ENCODE measurements around the gene PRR20G. TPM values are rescaled to one million over a fixed set of nuclear protein-coding genes. Genes with fewer than 3 reads are reported as not detected.

Gene PRR20G
- total RNA-seq, 2 donors from 2014 or later: 5.1 TPM; not detected in 1

DNA sequence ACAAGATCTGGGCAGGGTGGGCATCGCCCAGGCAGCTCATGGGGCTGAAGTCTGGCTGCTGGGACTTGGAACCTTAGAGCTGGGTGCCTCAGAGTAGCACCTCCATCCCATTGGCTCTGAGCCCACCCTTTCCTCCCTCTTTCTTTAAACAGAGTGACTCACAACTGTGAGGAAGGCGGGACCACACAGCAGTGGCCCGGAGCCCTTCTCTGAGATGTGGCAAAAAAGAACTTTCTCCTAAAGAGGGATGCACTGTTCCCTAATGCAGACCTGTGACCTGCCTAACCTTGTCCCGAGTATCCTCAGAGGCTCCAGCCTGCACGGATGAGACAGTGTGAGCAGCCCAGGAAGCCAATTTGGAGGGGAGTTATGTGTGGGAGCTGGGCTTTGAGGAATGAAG lies 23.6 kb downstream of the PRR20G start:
- Histone ChIP-seq H3K9me3 (no peaks in the 10 kb centered on the region), H3K4me3 (no peak overlapping the region), H3K27me3 (replicated peaks; ENCODE audit: insufficient read depth) (no peaks in the 10 kb centered on the region), H3K36me3 (no peaks in the 10 kb centered on the region), H3K27ac (no peak overlapping the region), H3K4me1 (replicated peaks) (no peaks in the 10 kb centered on the region)
- TF ChIP-seq POLR2A (IDR thresholded peaks at IDR 0.05) (no peak), POLR2AphosphoS5 (IDR thresholded peaks at IDR 0.05) (no peak)
- TF ChIP-seq, protein P1, sequence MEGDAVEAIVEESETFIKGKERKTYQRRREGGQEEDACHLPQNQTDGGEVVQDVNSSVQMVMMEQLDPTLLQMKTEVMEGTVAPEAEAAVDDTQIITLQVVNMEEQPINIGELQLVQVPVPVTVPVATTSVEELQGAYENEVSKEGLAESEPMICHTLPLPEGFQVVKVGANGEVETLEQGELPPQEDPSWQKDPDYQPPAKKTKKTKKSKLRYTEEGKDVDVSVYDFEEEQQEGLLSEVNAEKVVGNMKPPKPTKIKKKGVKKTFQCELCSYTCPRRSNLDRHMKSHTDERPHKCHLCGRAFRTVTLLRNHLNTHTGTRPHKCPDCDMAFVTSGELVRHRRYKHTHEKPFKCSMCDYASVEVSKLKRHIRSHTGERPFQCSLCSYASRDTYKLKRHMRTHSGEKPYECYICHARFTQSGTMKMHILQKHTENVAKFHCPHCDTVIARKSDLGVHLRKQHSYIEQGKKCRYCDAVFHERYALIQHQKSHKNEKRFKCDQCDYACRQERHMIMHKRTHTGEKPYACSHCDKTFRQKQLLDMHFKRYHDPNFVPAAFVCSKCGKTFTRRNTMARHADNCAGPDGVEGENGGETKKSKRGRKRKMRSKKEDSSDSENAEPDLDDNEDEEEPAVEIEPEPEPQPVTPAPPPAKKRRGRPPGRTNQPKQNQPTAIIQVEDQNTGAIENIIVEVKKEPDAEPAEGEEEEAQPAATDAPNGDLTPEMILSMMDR (IDR thresholded peaks at IDR 0.05): no peak
- intact Hi-C loops (cut with DNase I): no loop called here
- 41% methylated on average over 5 of the region's 5 CpGs for WGBS
- no peak for DNase-seq (ENCODE audit: low spot score)

DNA sequence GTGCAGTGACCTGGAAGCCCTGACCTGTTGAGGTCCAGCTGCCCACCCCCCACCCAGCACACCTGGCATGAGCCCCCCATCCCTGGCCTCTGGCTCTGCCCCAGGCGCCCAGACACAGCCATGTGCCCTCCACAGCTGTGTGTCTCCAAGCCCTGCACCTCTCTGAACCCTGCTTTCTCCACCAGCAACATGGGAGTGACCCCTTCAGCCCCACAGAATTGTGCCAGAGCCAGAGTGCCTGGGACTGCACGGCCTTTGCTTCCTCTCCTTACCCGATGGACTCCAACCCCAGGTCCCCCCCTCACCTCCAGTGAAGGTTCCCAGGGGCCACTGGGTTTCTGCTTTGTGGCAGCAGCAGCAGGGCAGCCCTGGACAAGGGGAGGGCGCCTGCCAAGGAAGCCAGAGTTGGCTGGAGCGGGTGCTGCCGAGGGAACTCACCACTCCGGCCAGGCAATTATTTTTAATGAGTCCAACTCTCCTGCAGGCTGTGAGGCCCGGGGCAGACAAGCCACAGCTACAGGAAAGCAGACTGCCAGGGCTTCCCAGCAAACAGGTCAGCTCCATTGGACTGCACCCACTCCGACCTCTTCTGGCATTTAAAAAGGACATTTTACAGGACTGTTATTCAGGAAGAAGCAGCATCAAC lies 24.1 kb downstream of the PRR20G start:
- no peaks in the 10 kb centered on the region for H3K4me1 ChIP-seq (replicated peaks)
- WGBS: 48% methylated on average over 9 of the region's 9 CpGs
- intact Hi-C loops (cut with DNase I): no loop called here
- no peaks in the 10 kb centered on the region for H3K36me3 ChIP-seq
- H3K9me3 ChIP-seq: no peaks in the 10 kb centered on the region
- H3K4me3 ChIP-seq: no peak overlapping the region
- no peak overlapping the region for H3K27ac ChIP-seq
- H3K27me3 ChIP-seq (replicated peaks; ENCODE audit: insufficient read depth): no peaks in the 10 kb centered on the region
- TF ChIP-seq POLR2A (IDR thresholded peaks at IDR 0.05) (no peak), POLR2AphosphoS5 (IDR thresholded peaks at IDR 0.05) (no peak)
- TF ChIP-seq, protein P1 (IDR thresholded peaks at IDR 0.05): no peak
- peak; percentile 21 for DNase-seq (ENCODE audit: low spot score)

DNA sequence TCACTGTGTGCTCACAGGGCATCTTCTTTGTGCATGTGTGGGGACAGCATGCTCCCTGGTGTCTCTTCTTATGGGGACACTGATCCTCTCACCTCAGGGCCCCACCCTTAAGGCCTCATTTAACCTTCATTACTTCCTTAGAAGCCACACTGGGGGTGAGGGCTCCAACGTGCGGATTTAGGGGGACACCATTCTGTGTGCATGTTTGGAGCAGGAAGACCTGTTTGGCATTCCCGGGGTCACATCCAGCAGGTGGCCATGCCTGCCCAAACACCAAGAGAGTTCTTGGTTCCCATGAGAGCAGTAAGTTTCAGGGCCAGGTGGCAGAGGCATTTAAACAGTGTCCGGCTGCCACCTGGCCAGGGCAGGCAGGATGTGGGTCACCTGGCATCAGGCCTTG lies 24.8 kb downstream of the PRR20G start:
- TF ChIP-seq POLR2AphosphoS5 (IDR thresholded peaks at IDR 0.05): no peak
- no peak for TF ChIP-seq POLR2A (IDR thresholded peaks at IDR 0.05)
- TF ChIP-seq, protein P1 (IDR thresholded peaks at IDR 0.05): no peak
- H3K4me1 ChIP-seq (replicated peaks): no peaks in the 10 kb centered on the region
- WGBS: 97% methylated on average over 4 of the region's 4 CpGs

DNA sequence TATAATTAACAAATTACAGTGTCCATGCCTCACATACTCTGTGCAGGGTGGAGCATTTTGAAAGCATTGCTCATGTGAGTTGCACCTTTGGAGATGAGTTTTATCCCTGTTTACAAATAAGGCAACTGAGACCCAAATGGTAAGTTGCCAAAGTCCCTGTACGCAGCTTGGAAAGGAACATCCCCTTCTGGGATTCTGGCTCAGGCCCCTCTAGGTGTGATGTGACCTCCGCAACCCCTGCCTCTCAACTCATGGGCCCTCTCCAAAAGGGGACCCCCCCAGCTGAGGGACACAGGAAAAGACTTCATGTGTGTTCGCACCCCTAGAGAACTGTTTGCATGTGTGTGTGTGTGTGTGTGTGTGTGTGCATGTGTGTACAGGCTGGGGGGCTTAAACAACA lies 25.3 kb downstream of the PRR20G start:
- H3K36me3 ChIP-seq: no peaks in the 10 kb centered on the region
- WGBS: 96% methylated on average over 3 of the region's 3 CpGs
- no peaks in the 10 kb centered on the region for H3K4me1 ChIP-seq (replicated peaks)
- H3K9me3 ChIP-seq: no peaks in the 10 kb centered on the region
- no peak overlapping the region for H3K4me3 ChIP-seq
- no peak for DNase-seq (ENCODE audit: low spot score)
- no peak for TF ChIP-seq POLR2A (IDR thresholded peaks at IDR 0.05)
- TF ChIP-seq, protein P1 (IDR thresholded peaks at IDR 0.05): no peak
- H3K27me3 ChIP-seq (replicated peaks; ENCODE audit: insufficient read depth): no peaks in the 10 kb centered on the region
- no peak overlapping the region for H3K27ac ChIP-seq
- intact Hi-C loops (cut with DNase I): no loop called here

More for the DNA sequence above, 24.8 kb downstream of the PRR20G start:
- no peak overlapping the region for H3K4me3 ChIP-seq
- H3K36me3 ChIP-seq: no peaks in the 10 kb centered on the region
- intact Hi-C loops (cut with DNase I): no loop called here
- no peak overlapping the region for H3K27ac ChIP-seq
- H3K27me3 ChIP-seq (replicated peaks; ENCODE audit: insufficient read depth): no peaks in the 10 kb centered on the region
- no peaks in the 10 kb centered on the region for H3K9me3 ChIP-seq
- DNase-seq (ENCODE audit: low spot score): no peak

DNA sequence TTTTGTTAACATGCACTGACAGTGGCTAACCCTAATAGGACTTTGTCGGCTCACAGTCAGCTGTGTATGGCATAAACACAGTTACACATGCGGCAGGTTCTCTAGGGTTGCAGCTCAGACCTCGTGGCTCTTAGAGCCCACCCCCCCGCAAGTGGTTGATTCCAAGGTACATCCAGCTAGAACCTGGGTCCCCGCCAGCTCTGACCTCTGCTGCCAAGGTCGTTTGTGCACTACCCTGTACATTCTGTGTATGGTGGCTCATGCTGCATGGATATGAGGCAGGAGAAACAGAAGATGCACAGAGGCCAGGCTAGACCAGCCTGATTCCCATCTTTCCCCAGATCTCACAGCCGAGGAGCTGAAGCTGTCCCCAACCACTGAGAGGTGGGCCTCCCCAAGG lies 25.9 kb downstream of the PRR20G start:
- intact Hi-C loops (cut with DNase I): no loop called here
- Histone ChIP-seq H3K4me1 (replicated peaks) (no peaks in the 10 kb centered on the region), H3K27me3 (replicated peaks; ENCODE audit: insufficient read depth) (no peaks in the 10 kb centered on the region), H3K27ac (no peak overlapping the region), H3K9me3 (no peaks in the 10 kb centered on the region), H3K36me3 (no peaks in the 10 kb centered on the region), H3K4me3 (no peak overlapping the region)
- TF ChIP-seq POLR2A (IDR thresholded peaks at IDR 0.05) (no peak), POLR2AphosphoS5 (IDR thresholded peaks at IDR 0.05) (no peak)
- TF ChIP-seq, protein P1 (IDR thresholded peaks at IDR 0.05): no peak
- DNase-seq (ENCODE audit: low spot score): no peak
- 84% methylated on average over 7 of the region's 7 CpGs for WGBS
